NCI-H2029 treated with DMSO at 0.1 percent for 48 hours (cell line): ENCODE measurements around the gene FRMD7.
A peak's percentile ranks its signal among the peaks of the same experiment; 100 is the strongest.
"Not testable (repeated sequence)": the region's sequence is repeated elsewhere in the genome, so short reads cannot be mapped to it uniquely, and the experiment has no call there.

Source experiments
- DNase-seq: peaks from one replicate; lab custom pipeline; 2025; lab: John Stamatoyannopoulos, UW

The FRMD7 gene

DNA sequence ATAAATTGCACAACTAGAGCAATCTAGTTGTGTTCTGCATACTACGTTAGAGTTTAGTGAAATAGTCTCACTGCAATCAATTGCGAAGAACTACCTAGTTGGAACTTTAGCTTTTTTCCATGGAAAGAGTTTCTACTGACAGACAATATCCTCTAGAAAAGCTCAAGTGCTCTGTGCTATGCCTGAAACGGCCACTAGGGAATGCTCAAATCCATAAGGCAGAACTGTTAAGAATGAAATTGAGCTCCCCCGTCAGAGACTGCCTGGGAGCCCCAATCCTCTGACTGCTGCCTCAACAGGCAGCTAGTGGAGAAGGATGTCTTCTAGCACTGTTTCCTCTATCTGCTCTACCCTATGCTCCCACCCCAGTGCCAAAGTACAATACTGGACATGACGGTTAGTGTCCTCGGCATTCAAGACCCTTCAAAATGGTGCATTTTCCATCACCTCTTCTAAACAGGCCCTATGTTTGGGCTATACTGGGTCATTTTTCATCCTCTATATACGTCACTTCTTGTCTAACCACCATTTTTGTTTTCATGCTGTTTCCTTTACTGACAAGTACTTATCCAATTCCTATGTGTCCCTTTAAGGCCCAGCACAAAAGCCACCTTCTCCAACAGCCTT, 35.3 kb downstream of the FRMD7 start:
- DNase-seq, result peak; percentile 37

- DNase-seq, result no peak
Measured at GRCh38 chrX:132090403-132091159, 37.2 kb downstream of the FRMD7 start.

DNA sequence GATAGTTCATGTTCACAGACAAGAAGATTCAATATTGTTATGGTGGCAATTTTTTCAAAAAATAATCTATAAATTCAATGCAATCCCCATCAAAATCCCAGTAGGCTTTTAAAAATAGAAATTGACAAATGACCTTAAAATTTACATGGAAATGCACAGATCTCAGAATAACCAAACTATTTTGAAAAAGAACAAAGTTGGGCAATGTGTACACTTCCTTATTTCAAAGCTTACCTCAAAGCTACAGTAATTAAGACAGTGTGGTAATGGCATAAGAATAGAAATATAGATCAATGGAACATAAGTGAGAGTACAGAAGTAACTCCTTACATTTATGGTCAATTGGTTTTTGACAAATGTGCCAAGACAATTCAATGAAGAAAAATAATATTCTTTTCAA, 39.0 kb downstream of the FRMD7 start:
- no peak for DNase-seq

- DNase-seq, result no peak
Measured at GRCh38 chrX:132086672-132087071, 41.1 kb downstream of the FRMD7 start.

DNA sequence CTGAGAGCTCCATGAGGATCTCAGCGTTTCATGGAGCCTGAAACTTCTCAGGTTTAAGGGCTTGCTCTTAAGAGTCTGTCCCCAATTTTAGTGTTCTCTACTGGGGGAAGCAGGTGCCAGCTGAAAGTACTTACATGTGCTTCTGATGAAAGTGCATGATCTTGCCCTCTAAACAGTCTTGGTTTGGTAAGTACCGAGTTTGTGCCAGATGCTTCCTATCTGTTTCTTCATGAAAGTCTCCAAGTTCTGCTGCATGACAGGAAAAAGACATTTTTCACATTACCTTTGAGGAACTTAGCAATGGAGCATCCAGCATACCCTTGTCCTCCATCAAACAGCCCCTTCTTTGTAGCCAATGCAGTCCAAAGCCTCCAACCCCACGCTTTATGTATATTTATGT, 42.0 kb downstream of the FRMD7 start:
- DNase-seq, result no peak

GRCh38 chrX:132077912-132078311, 49.9 kb downstream of the FRMD7 start:
- DNase-seq, result no peak

- DNase-seq, result no peak
Measured at GRCh38 chrX:132077414-132077813, 50.4 kb downstream of the FRMD7 start.

DNA sequence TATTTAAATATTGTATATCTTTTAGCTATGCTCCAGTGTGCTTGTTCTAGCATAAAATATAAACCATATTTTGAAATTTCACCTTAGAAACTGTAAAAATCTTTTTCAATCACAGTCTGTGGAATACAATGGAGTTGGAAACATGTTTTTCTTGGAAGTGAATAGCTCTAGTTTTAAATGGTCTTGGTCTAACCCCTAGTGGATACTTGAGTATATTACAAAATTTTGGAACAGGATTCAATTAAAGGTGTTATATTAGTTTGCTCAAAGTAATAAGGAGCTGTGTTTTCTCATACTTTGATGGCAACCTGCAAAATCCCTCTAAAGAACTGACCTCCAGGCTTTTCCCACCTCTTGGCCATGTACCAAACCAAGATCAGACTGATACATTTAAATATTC, 56.6 kb downstream of the FRMD7 start:
- no peak for DNase-seq

DNA sequence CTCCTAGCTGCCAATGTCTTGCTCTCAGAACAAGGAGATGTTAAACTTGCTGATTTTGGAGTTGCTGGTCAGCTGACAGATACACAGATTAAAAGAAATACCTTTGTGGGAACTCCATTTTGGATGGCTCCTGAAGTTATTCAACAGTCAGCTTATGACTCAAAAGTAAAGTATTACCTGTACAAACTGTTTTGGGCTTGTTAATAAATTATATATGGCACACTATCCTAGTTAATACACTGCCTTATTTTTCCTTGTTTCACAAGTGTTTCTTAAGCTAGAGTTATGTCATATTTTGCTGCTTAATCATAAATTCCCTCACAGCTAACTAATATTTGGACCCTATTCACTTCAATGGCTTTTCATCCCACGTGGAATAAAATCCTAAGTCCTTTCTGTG, 59.4 kb downstream of the FRMD7 start:
- DNase-seq, result no peak

- no peak for DNase-seq
Measured at GRCh38 chrX:132063862-132064261, 64.0 kb downstream of the FRMD7 start.

- no peak for DNase-seq
Measured at GRCh38 chrX:132063334-132063733, 64.5 kb downstream of the FRMD7 start.

DNA sequence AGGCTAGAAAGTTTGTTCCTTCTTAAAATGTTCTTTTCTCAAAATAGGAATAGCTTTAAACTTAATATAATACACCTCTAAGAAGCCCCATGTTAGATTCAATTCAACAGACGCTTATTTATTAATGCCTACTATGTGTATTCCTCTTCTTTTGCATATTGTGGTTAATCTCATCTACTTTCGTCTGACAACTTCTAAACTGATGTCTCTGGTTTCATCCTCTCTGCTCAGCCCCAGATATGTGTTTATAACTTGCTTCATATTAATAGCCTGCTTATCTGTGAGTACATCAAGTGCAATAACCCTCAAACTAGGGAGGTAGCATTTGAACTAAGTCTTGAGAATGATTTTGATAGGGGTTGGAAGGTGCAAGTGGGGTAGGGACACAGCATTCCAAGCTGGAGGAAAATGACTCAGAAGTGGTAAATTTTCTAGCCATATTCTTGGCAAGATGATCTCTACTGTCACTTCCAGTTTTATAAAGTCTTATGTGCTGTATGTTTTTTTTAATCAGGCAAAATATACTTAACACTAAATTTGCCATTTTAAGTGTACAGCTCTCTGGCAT, 67.8 kb downstream of the FRMD7 start:
- DNase-seq, result no peak

DNA sequence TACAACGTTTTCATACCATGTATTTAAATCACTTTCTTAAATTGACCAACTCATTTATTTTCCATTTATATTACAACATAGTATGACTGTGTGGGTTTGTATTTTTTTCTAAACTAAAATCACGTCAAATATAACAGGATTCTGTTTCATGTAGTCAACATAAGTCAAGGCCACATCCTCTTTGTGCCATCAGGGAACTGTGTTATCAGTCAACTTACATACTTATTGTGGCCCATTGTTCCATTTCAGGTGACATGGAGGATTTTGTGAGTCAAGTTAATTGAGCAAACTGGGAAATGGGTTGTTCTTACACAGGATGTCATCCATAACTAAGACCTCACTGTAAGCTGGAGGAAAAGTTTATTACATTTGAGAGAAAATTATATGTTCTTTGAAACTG, 68.8 kb downstream of the FRMD7 start:
- DNase-seq, result no peak

DNA sequence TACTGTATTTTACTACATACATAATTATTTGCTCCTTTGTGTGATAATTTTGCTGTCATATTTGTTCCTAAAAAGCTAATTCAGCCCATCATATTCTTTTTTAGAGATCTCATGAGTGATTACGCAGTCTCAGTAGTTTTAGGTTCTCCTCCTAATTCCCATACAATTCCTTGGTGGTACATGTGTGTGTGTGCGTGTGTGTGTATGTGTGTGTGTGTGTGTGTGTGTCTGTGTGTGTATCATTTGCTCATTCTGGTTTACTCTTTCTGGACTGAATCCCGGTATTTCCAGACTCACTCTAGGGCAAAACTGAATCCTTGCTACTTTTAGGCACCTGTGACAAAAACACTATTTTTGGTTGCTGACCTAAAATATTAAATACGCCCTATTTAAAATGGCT, 69.8 kb downstream of the FRMD7 start:
- DNase-seq, result no peak

- DNase-seq, result not testable (repeated sequence)
Measured at GRCh38 chrX:132051778-132052177, 76.0 kb downstream of the FRMD7 start.

DNA sequence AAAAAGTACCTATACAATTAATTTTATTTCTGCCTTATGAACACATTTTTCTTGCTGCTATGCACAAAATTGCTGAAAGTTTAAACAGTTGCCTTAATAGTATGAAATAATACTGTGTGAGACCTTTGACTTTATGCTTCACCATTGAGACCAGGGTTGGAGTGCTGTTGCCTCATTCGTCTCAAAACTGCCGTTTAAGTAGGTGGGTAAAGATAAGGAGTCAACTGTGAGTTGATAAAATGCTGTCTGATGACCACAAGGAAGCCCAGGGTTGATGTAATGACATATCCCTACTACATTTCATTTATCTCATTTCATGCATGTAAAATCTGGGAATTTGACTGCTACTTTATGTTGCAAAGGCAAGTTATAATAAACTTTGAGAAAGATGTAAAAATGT, 81.3 kb downstream of the FRMD7 start:
- no peak for DNase-seq

GRCh38 chrX:132045456-132045855, 82.4 kb downstream of the FRMD7 start:
- DNase-seq, result no peak

GRCh38 chrX:132044953-132045352, 82.9 kb downstream of the FRMD7 start:
- DNase-seq, result no peak

DNA sequence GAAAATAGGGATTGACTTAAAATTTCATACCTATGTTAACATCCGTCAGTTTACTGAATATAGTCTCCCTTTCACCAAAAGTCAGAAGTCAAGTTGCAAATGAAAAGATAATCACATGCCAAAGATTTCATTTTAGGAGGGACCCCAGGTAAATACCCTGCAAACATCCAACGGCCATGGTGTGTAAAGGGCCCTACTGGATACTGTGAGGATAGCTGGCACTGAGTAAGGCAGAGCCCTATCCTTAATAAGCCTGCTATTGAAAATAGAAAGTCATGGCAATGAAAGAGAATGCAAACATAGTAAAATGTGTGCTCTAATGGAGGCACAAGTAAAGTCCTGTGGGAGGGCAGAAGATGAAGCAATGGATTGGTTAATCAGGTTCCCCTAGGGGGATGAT, 83.8 kb downstream of the FRMD7 start:
- DNase-seq, result no peak

- no peak for DNase-seq
Measured at GRCh38 chrX:132041015-132041414, 86.8 kb downstream of the FRMD7 start.

GRCh38 chrX:132040066-132040465, 87.8 kb downstream of the FRMD7 start:
- DNase-seq, result no peak

- DNase-seq, result no peak
Measured at GRCh38 chrX:132037479-132037993, 90.3 kb downstream of the FRMD7 start.

GRCh38 chrX:132034648-132035047, 93.2 kb downstream of the FRMD7 start:
- no peak for DNase-seq
